A549 (cell line): ENCODE data around the gene SUGCT.

Experiments used
- EP300 ChIP-seq, 2 experiments: fragments of >200 bp; sonication (Bioruptor Twin); formaldehyde crosslinking; IDR thresholded peaks; 2 replicates in 1 of 2; 3 replicates in 1 of 2; pipeline ENCODE4 v1.6.1; 2016 to 2017
- FOXS1 ChIP-seq: fragments of 250-450 bp; sonication (Bioruptor Pico); IDR thresholded peaks from 2 replicates; pipeline ENCODE4 v1.5.0; 2020; ENCODE audit warnings: mild to moderate bottlenecking, moderate library complexity
- HOXA7 ChIP-seq: fragments of 250-450 bp; sonication (Bioruptor Pico); IDR thresholded peaks from 2 replicates; pipeline ENCODE4 v1.5.0; 2020; ENCODE audit warnings: mild to moderate bottlenecking, moderate library complexity
- JUN ChIP-seq, 2 experiments: fragments of >200 bp; sonication (Bioruptor Twin); formaldehyde crosslinking; IDR thresholded peaks; 2 replicates in 1 of 2; 3 replicates in 1 of 2; pipeline ENCODE4 v1.6.1; 2016 to 2017
- JUNB ChIP-seq: fragments of >200 bp; sonication (Bioruptor Twin); formaldehyde crosslinking; IDR thresholded peaks from 2 replicates; pipeline ENCODE4 v1.6.1; 2016
- MAFK ChIP-seq: fragments of 450-650 bp; IDR thresholded peaks from 2 replicates; pipeline ENCODE4 v1.6.1; 2014; ENCODE audit not compliant: partially characterized antibody
- MAZ ChIP-seq: fragments of 150-350 bp; IDR thresholded peaks from 2 replicates; pipeline ENCODE4 v1.6.1; 2014; ENCODE audit warnings: antibody characterized with exemption, low read depth, low read length, borderline replicate concordance
- MYC ChIP-seq: IDR thresholded peaks from 2 replicates; pipeline ENCODE4 v1.6.1; 2012; ENCODE audit warnings: mild to moderate bottlenecking, inconsistent platforms, low read length, improper control_type of control experiment, borderline replicate concordance
- NR3C1 ChIP-seq: fragments of >200 bp; sonication (Bioruptor Twin); formaldehyde crosslinking; IDR thresholded peaks from 3 replicates; pipeline ENCODE4 v1.6.1; 2017
- POLR2A ChIP-seq: IDR thresholded peaks from 2 replicates; pipeline ENCODE4 v1.6.1; 2012; ENCODE audit warnings: mild to moderate bottlenecking, low read length
- RAD21 ChIP-seq, 2 experiments: fragments of >200 bp in 1 of 2; sonication (Bioruptor Twin) in 1 of 2; formaldehyde crosslinking in 1 of 2; IDR thresholded peaks in 1 of 2; conservative IDR thresholded peaks in 1 of 2; 2 replicates in 1 of 2; 3 replicates in 1 of 2; pipeline ENCODE4 v1.6.1; 2012 to 2018; ENCODE audit warnings: inconsistent platforms in 1 of 2
- RCOR1 ChIP-seq: fragments of 150-350 bp; IDR thresholded peaks from 2 replicates; pipeline ENCODE4 v1.6.1; 2014; ENCODE audit warnings: antibody characterized with exemption, low read length, low read depth
- TF ChIP-seq, protein P1 (sequence below): fragments of 200-600 bp; sonication (generic); IDR thresholded peaks from 2 replicates; pipeline ENCODE4 v1.6.1; 2016; ENCODE audit warnings: antibody characterized with exemption, mild to moderate bottlenecking, moderate library complexity
- TF ChIP-seq, protein P2 (sequence below): fragments of >200 bp; sonication (Bioruptor Twin); formaldehyde crosslinking; IDR thresholded peaks from 3 replicates; pipeline ENCODE4 v1.5.1; 2016

DNA sequence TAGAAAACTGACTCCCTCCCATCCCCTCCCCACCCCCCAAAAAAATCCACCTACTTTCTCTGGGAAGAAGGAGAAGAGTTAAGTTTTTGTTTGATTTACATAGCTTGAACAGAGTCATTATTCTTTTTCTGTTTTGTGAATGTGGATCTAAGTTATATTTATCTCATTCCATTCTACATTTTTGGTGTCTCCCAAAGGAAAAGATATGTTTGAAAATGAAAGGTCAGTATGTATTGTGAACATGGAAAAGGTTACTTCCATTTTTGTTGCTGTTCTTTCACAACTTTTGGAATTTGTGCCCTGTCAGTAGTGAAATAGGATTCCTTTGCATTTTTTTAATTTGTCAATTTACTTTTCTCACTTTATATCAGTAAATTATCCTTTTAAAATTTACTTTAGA is 547.9 kb downstream of the SUGCT start:
- TF ChIP-seq, protein P1, sequence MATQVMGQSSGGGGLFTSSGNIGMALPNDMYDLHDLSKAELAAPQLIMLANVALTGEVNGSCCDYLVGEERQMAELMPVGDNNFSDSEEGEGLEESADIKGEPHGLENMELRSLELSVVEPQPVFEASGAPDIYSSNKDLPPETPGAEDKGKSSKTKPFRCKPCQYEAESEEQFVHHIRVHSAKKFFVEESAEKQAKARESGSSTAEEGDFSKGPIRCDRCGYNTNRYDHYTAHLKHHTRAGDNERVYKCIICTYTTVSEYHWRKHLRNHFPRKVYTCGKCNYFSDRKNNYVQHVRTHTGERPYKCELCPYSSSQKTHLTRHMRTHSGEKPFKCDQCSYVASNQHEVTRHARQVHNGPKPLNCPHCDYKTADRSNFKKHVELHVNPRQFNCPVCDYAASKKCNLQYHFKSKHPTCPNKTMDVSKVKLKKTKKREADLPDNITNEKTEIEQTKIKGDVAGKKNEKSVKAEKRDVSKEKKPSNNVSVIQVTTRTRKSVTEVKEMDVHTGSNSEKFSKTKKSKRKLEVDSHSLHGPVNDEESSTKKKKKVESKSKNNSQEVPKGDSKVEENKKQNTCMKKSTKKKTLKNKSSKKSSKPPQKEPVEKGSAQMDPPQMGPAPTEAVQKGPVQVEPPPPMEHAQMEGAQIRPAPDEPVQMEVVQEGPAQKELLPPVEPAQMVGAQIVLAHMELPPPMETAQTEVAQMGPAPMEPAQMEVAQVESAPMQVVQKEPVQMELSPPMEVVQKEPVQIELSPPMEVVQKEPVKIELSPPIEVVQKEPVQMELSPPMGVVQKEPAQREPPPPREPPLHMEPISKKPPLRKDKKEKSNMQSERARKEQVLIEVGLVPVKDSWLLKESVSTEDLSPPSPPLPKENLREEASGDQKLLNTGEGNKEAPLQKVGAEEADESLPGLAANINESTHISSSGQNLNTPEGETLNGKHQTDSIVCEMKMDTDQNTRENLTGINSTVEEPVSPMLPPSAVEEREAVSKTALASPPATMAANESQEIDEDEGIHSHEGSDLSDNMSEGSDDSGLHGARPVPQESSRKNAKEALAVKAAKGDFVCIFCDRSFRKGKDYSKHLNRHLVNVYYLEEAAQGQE: no peak
- TF ChIP-seq JUNB (no peak), POLR2A (no peak), FOXS1 (CRISPR knock-in tag) (no peak), MAZ (no peak), MAFK (no peak), EP300 (IDR thresholded peaks at IDR 0.05) (no peak), RCOR1 (no peak), MYC (no peak), JUN (IDR thresholded peaks at IDR 0.05) (no peak), RAD21 (conservative IDR thresholded peaks at IDR 0.05 in 1 of 2, IDR thresholded peaks at IDR 0.05 in 1 of 2) (no peak), HOXA7 (no peak), NR3C1 (no peak)
- TF ChIP-seq, protein P2, sequence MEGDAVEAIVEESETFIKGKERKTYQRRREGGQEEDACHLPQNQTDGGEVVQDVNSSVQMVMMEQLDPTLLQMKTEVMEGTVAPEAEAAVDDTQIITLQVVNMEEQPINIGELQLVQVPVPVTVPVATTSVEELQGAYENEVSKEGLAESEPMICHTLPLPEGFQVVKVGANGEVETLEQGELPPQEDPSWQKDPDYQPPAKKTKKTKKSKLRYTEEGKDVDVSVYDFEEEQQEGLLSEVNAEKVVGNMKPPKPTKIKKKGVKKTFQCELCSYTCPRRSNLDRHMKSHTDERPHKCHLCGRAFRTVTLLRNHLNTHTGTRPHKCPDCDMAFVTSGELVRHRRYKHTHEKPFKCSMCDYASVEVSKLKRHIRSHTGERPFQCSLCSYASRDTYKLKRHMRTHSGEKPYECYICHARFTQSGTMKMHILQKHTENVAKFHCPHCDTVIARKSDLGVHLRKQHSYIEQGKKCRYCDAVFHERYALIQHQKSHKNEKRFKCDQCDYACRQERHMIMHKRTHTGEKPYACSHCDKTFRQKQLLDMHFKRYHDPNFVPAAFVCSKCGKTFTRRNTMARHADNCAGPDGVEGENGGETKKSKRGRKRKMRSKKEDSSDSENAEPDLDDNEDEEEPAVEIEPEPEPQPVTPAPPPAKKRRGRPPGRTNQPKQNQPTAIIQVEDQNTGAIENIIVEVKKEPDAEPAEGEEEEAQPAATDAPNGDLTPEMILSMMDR: no peak
